H1 (cell line): ENCODE measurements around the gene OR6K6. TPM values are rescaled to one million over a fixed set of nuclear protein-coding genes. Genes with fewer than 3 reads are reported as not detected.

ENCODE experiments used
- CTCF ChIA-PET: fragments of 300-600 bp; sonication (Branson Sonifier 250); formaldehyde crosslinking; loops from one replicate; lab custom pipeline; 2021; ENCODE audit not compliant: partially characterized antibody; lab: Charles Lee
- POLR2A ChIA-PET: fragments of 300-600 bp; sonication (Branson Sonifier 250); formaldehyde crosslinking; loops from one replicate; lab custom pipeline; 2021; ENCODE audit warnings: inconsistent platforms; ENCODE audit not compliant: partially characterized antibody; lab: Charles Lee
- DNase-seq, 2 experiments: peaks; one replicate each; pipeline versions ENCODE4 v3.0.0 to v3.0.0-alpha.2; 2010 to 2022; ENCODE audit warnings: low spot score in 2 of 2, low read depth in 1 of 2, mixed read lengths in 1 of 2
- FAIRE-seq: peaks from 2 replicates; lab custom pipeline; 2011; peaks lifted over from hg19 to GRCh38; lab: Jason Lieb, UNC
- H2AFZ ChIP-seq: 2 replicates; pipeline ENCODE4 v1.8.1; 2012; ENCODE audit warnings: low read length, inconsistent platforms
- H2AK5ac ChIP-seq: 2 replicates; pipeline ENCODE4 v1.6.1; 2013; ENCODE audit warnings: low read depth, low read length
- H2BK120ac ChIP-seq: replicated peaks from 2 replicates; pipeline ENCODE3; 2013; ENCODE audit warnings: low read depth, low read length, inconsistent platforms
- H2BK12ac ChIP-seq: 2 replicates; pipeline ENCODE4 v1.6.1; 2013; ENCODE audit warnings: low read depth, low read length
- H2BK15ac ChIP-seq: 2 replicates; pipeline ENCODE4 v1.6.1; 2013; ENCODE audit warnings: low read length
- H2BK20ac ChIP-seq: 2 replicates; pipeline ENCODE4 v1.6.1; 2013; ENCODE audit warnings: low read length
- H2BK5ac ChIP-seq: 2 replicates; pipeline ENCODE4 v1.6.1; 2013; ENCODE audit warnings: low read depth, low read length
- H3K14ac ChIP-seq: 2 replicates; pipeline ENCODE4 v1.6.1; 2013; ENCODE audit warnings: inconsistent platforms; ENCODE audit not compliant: insufficient read length
- H3K18ac ChIP-seq: 2 replicates; pipeline ENCODE4 v1.6.1; 2013; ENCODE audit warnings: low read length; ENCODE audit errors: extremely low read depth
- H3K23ac ChIP-seq: 2 replicates; pipeline ENCODE4 v1.6.1; 2013; ENCODE audit warnings: inconsistent platforms; ENCODE audit not compliant: insufficient read length
- H3K23me2 ChIP-seq: 2 replicates; pipeline ENCODE4 v1.6.1; 2013; ENCODE audit warnings: low read depth, low read length
- H3K27ac ChIP-seq: 2 replicates; pipeline ENCODE4 v1.6.1; 2011; ENCODE audit warnings: low read depth, low read length, inconsistent platforms
- H3K27me3 ChIP-seq, 4 experiments: replicated peaks in 1 of 4; 1 replicate in 1 of 4; 2 replicates in 3 of 4; pipeline versions ENCODE4 v1.6.1 to v1.8.1; 2011 to 2013; ENCODE audit warnings: low read length in 3 of 4, mild to moderate bottlenecking in 3 of 4, inconsistent platforms in 2 of 4, mixed read lengths in 2 of 4, moderate library complexity in 1 of 4; ENCODE audit not compliant: control insufficient read depth in 3 of 4, insufficient read depth in 3 of 4; ENCODE audit errors: extremely low read depth in 1 of 4
- H3K36me3 ChIP-seq, 4 experiments: 2 replicates each; pipeline versions ENCODE4 v1.6.1 to v1.8.1; 2011 to 2013; ENCODE audit warnings: mild to moderate bottlenecking in 4 of 4, low read length in 3 of 4, moderate library complexity in 2 of 4, control low read depth in 1 of 4, inconsistent platforms in 1 of 4; ENCODE audit not compliant: insufficient read depth in 4 of 4, control insufficient read depth in 2 of 4
- H3K4ac ChIP-seq: replicated peaks from 2 replicates; pipeline ENCODE3; 2013; ENCODE audit warnings: low read length, low read depth, mixed read lengths, inconsistent platforms; ENCODE audit not compliant: insufficient read length
- H3K4me1 ChIP-seq, 4 experiments: replicated peaks in 1 of 4; 1 replicate in 1 of 4; 2 replicates in 3 of 4; pipeline versions ENCODE4 v1.6.1 to v1.8.1; 2011 to 2013; ENCODE audit warnings: low read length in 3 of 4, inconsistent platforms in 2 of 4, mixed read lengths in 1 of 4; ENCODE audit not compliant: insufficient read depth in 4 of 4, control insufficient read depth in 3 of 4
- H3K4me2 ChIP-seq, 2 experiments: 2 replicates each; pipeline versions ENCODE4 v1.6.1 to v1.8.1; 2011 to 2013; ENCODE audit warnings: low read depth in 2 of 2, low read length in 2 of 2, control low read depth in 1 of 2, inconsistent platforms in 1 of 2, mild to moderate bottlenecking in 1 of 2; ENCODE audit not compliant: insufficient read depth in 1 of 2
- H3K4me3 ChIP-seq, 4 experiments: fragments of 200-600, 300-600 bp in 1 of 4; sonication (generic), shearing (Covaris generic), sonication (Bioruptor Twin) in 1 of 4; 2 replicates each; pipeline versions ENCODE4 v1.5.1 to v1.8.1; 2011 to 2016; ENCODE audit warnings: low read length in 4 of 4, low read depth in 3 of 4, control low read depth in 2 of 4, inconsistent platforms in 2 of 4, mild to moderate bottlenecking in 2 of 4, mixed read lengths in 1 of 4, moderate library complexity in 1 of 4; ENCODE audit not compliant: insufficient read depth in 2 of 4; ENCODE audit errors: extremely low read depth in 1 of 4
- H3K56ac ChIP-seq: replicated peaks from 2 replicates; pipeline ENCODE3; 2013; ENCODE audit warnings: low read depth, mild to moderate bottlenecking, mixed read lengths, low read length, inconsistent platforms; ENCODE audit not compliant: insufficient read length
- H3K79me1 ChIP-seq: 2 replicates; pipeline ENCODE4 v1.6.1; 2013; ENCODE audit warnings: low read depth, low read length, control low read depth
- H3K79me2 ChIP-seq, 2 experiments: 2 replicates each; pipeline versions ENCODE4 v1.6.1 to v1.8.1; 2012 to 2013; ENCODE audit warnings: low read length in 2 of 2, mild to moderate bottlenecking in 2 of 2, inconsistent platforms in 1 of 2; ENCODE audit not compliant: insufficient read depth in 2 of 2, control insufficient read depth in 1 of 2
- H3K9ac ChIP-seq, 4 experiments: replicated peaks in 1 of 4; 1 replicate in 1 of 4; 2 replicates in 3 of 4; pipeline versions ENCODE4 v1.6.1 to v1.8.1; 2011 to 2013; ENCODE audit warnings: low read depth in 3 of 4, low read length in 3 of 4, control low read depth in 2 of 4, mild to moderate bottlenecking in 2 of 4, moderate library complexity in 2 of 4, inconsistent platforms in 1 of 4; ENCODE audit errors: extremely low read depth in 1 of 4
- H3K9me3 ChIP-seq, 2 experiments: 2 replicates each; pipeline versions ENCODE4 v1.6.1 to v1.8.1; 2012 to 2013; ENCODE audit warnings: mild to moderate bottlenecking in 2 of 2, moderate library complexity in 2 of 2, control low read depth in 1 of 2, inconsistent platforms in 1 of 2, low read depth in 1 of 2, low read length in 1 of 2, mixed read lengths in 1 of 2; ENCODE audit not compliant: insufficient read depth in 2 of 2
- H4K20me1 ChIP-seq, 2 experiments: replicated peaks in 1 of 2; 2 replicates each; pipeline versions ENCODE3 to v1.8.1; 2011 to 2013; ENCODE audit warnings: inconsistent platforms in 2 of 2, low read length in 2 of 2, mild to moderate bottlenecking in 1 of 2; ENCODE audit not compliant: insufficient read depth in 2 of 2, control insufficient read depth in 1 of 2
- H4K5ac ChIP-seq: 2 replicates; pipeline ENCODE4 v1.6.1; 2013; ENCODE audit warnings: low read length, low read depth, mixed read lengths, inconsistent platforms; ENCODE audit not compliant: insufficient read length
- H4K8ac ChIP-seq: 2 replicates; pipeline ENCODE4 v1.8.0; 2013; ENCODE audit warnings: mild to moderate bottlenecking, moderate library complexity, low read length, inconsistent platforms; ENCODE audit not compliant: insufficient read depth; ENCODE audit errors: extremely low read depth
- H4K91ac ChIP-seq: replicated peaks from 2 replicates; pipeline ENCODE3; 2013; ENCODE audit warnings: low read length, mixed read lengths, inconsistent platforms; ENCODE audit not compliant: insufficient read length
- CBX5 ChIP-seq: fragments of 300-800, 300-1000 bp; sonication (generic); IDR thresholded peaks from 2 replicates; pipeline ENCODE4 v1.7.1; 2016; ENCODE audit warnings: antibody characterized with exemption, low read length, low read depth
- CEBPB ChIP-seq: IDR thresholded peaks from 2 replicates; pipeline ENCODE4 v1.6.1; 2012; ENCODE audit warnings: low read depth, low read length
- CHD2 ChIP-seq: IDR thresholded peaks from 2 replicates; pipeline ENCODE4 v1.6.1; 2012; ENCODE audit warnings: low read length, improper control_type of control experiment
- KDM5A ChIP-seq: fragments of 200-600 bp; IDR thresholded peaks from 2 replicates; pipeline ENCODE4 v1.7.1; 2012; ENCODE audit warnings: mild to moderate bottlenecking, low read length, inconsistent platforms, mixed read lengths
- NANOG ChIP-seq: IDR thresholded peaks from 2 replicates; pipeline ENCODE4 v1.6.1; 2011; ENCODE audit warnings: low read length, low read depth, mild to moderate bottlenecking, inconsistent platforms; ENCODE audit not compliant: insufficient read depth, poor library complexity, severe bottlenecking
- POLR2AphosphoS5 ChIP-seq: IDR thresholded peaks from 2 replicates; pipeline ENCODE4 v1.6.1; 2011; ENCODE audit warnings: low read depth, low read length
- RBBP5 ChIP-seq: IDR thresholded peaks from 2 replicates; pipeline ENCODE4 v1.7.1; 2012; ENCODE audit warnings: low read depth, mild to moderate bottlenecking, inconsistent platforms, low read length, moderate library complexity, borderline replicate concordance
- RFX5 ChIP-seq: IDR thresholded peaks from 2 replicates; pipeline ENCODE4 v1.6.1; 2011; ENCODE audit warnings: low read depth, low read length, improper control_type of control experiment, borderline replicate concordance
- TAF7 ChIP-seq: optimal IDR thresholded peaks from 2 replicates; pipeline ENCODE3; 2011; ENCODE audit warnings: low read depth, mild to moderate bottlenecking, inconsistent platforms, low read length, moderate library complexity, borderline replicate concordance
- WGBS, 2 experiments: shearing (Covaris generic) in 1 of 2; methylation state at CpG; one replicate each; pipeline versions ENCODE4 v1.1.6 to v1.1.7; 2013 to 2015; ENCODE audit warnings: low lambda C conversion rate in 2 of 2, mixed read lengths in 2 of 2, inconsistent platforms in 1 of 2, low coverage in 1 of 2, missing lambda C conversion rate in 1 of 2; ENCODE audit not compliant: insufficient replicate concordance in 2 of 2, insufficient coverage in 1 of 2, insufficient read length in 1 of 2; ENCODE audit errors: extremely low coverage in 1 of 2, missing lambda C conversion rate in 1 of 2; 5-methylcytosine and 5-hydroxymethylcytosine counted together
- long read RNA-seq, 2 experiments: library from RNA in 1 of 2; library from capped mRNA in 1 of 2; stranded (forward); transcript quantifications; one replicate each; pipeline ENCODE4 v2.0.0, GENCODE V29; 2021; ENCODE audit warnings: inconsistent platforms in 1 of 2
- polyA minus RNA-seq, 3 experiments: library from RNA; depleted of rRNA, polyadenylated mRNA; stranded (reverse); fragments of >200 nt; gene quantifications; 1 replicate in 2 of 3; 2 replicates in 1 of 3; pipeline ENCODE4 v1.2.3, GENCODE V29; 2011
- polyA plus RNA-seq, 7 experiments: library from polyadenylated mRNA; depleted of rRNA in 3 of 7; stranded (reverse) in 5 of 7; unstranded in 2 of 7; fragments of >200 nt in 5 of 7; fragments of 200-250 nt in 2 of 7; gene quantifications; 1 replicate in 5 of 7; 2 replicates in 1 of 7; 4 replicates in 1 of 7; pipeline versions ENCODE4 v1.2.1 to v1.2.3, GENCODE V29; 2011 to 2013; ENCODE audit warnings: missing spikeins in 2 of 7, mixed read lengths in 2 of 7
- total RNA-seq: library from RNA; stranded (reverse); fragmentation: NEBNext Ultra II Directional; extraction: Animal tissue kit (Norgen Biotek cat#: 25700); gene quantifications from 2 replicates; pipeline ENCODE4 v1.2.1, GENCODE V29; 2021

OR6K6 gene
- total RNA-seq = not detected in 2 replicates
- polyA plus RNA-seq (2011; rRNA removed) = not detected in 2 replicates
- not detected for polyA plus RNA-seq (2011; cell fraction: cytosol; rRNA removed)
- not detected for polyA plus RNA-seq (2011; cell fraction: nucleus; rRNA removed)
- polyA plus RNA-seq (2012, experiment 1 of 2) = not detected in 4 replicates
- polyA plus RNA-seq (2012, experiment 2 of 2) = not detected
- not detected for polyA plus RNA-seq (2013, experiment 1 of 2)
- polyA plus RNA-seq (2013, experiment 2 of 2) = not detected
- not detected in 2 replicates for polyA minus RNA-seq (2011; rRNA and poly(A)+ RNA removed)
- polyA minus RNA-seq (2011; cell fraction: cytosol; rRNA and poly(A)+ RNA removed) = not detected
- polyA minus RNA-seq (2011; cell fraction: nucleus; rRNA and poly(A)+ RNA removed) = not detected
- long read RNA-seq, experiment 1 = 0 reads
- long read RNA-seq, experiment 2 = 0 reads

- no peak within 1 kb of the TSS for H3K18ac ChIP-seq
These were observed at the start of gene OR6K6 for GRCh38 chr1:158754420-158754819. Gene OR6K6 (plus strand): TSS chr1:158754720. CDS start chr1:158754888, 168 bp downstream.

More at GRCh38 chr1:158754420-158754819, at the start of gene OR6K6:
- no peaks in the 10 kb centered on the region for H3K23me2 ChIP-seq
- no peak within 1 kb of the TSS for H4K5ac ChIP-seq
- H2AK5ac ChIP-seq = no peak within 1 kb of the TSS
- H4K8ac ChIP-seq = no peak within 1 kb of the TSS
- POLR2A ChIA-PET = no interaction called here
- no peak within 1 kb of the TSS for H3K23ac ChIP-seq
- no peak within 1 kb of the TSS for H3K56ac ChIP-seq
- H3K4me3 ChIP-seq = no peak within 1 kb of the TSS
- WGBS, 2 experiments = 100% methylated on average over 2 of the region's 2 CpGs; no CpG with 5 or more reads in 1 of the 2 experiments
- no peak within 1 kb of the TSS for H2BK120ac ChIP-seq
- no peaks in the 10 kb centered on the region for H3K79me2 ChIP-seq
- H3K9me3 ChIP-seq = no peaks in the 10 kb centered on the region
- no peak within 1 kb of the TSS for H2BK15ac ChIP-seq
- H3K79me1 ChIP-seq = no peaks in the 10 kb centered on the region
- no peak within 1 kb of the TSS for H2BK12ac ChIP-seq
- H3K9ac ChIP-seq = no peak within 1 kb of the TSS
- no peak within 1 kb of the TSS for H2AFZ ChIP-seq
- H3K27ac ChIP-seq = no peak within 1 kb of the TSS
- no peaks in the 10 kb centered on the region for H3K4me1 ChIP-seq
- TF ChIP-seq CBX5 = no peak
- no peak for TF ChIP-seq NANOG
- TF ChIP-seq CEBPB = no peak
- no peak for TF ChIP-seq RBBP5
- no peak for TF ChIP-seq POLR2AphosphoS5
- no peak for TF ChIP-seq KDM5A
- no peak for TF ChIP-seq TAF7
- TF ChIP-seq RFX5 = no peak
- no peak for TF ChIP-seq CHD2
- H3K4me2 ChIP-seq = no peak within 1 kb of the TSS
- H4K91ac ChIP-seq = no peak within 1 kb of the TSS
- H3K14ac ChIP-seq = no peak within 1 kb of the TSS
- no peaks in the 10 kb centered on the region for H4K20me1 ChIP-seq
- no peak for DNase-seq
- no peak within 1 kb of the TSS for H3K4ac ChIP-seq
- no peaks in the 10 kb centered on the region for H3K27me3 ChIP-seq
- no peak within 1 kb of the TSS for H2BK20ac ChIP-seq
- CTCF ChIA-PET = no interaction called here
- H3K36me3 ChIP-seq = no peaks in the 10 kb centered on the region
- no peak for FAIRE-seq
- no peak within 1 kb of the TSS for H2BK5ac ChIP-seq
